Activated naive CD8-positive, alpha-beta T cell treated with anti-CD3 and anti-CD28 coated beads for 36 hours (primary cell): ENCODE data around the gene GRM8. TPM values are rescaled to one million over a fixed set of nuclear protein-coding genes. Genes with fewer than 3 reads are reported as not detected.
A peak's percentile ranks its signal among the peaks of the same experiment; 100 is the strongest.

Experiments
- DNase-seq: peaks from one replicate; pipeline ENCODE4 v3.0.0; 2021
- H3K27ac Mint-ChIP-seq: one replicate; pipeline ENCODE4 v1.8.0; 2022; ENCODE audit warnings: mild to moderate bottlenecking, moderate library complexity, mixed read lengths
- H3K27me3 Mint-ChIP-seq: one replicate; pipeline ENCODE4 v1.8.0; 2022; ENCODE audit warnings: mild to moderate bottlenecking, mixed read lengths
- H3K36me3 Mint-ChIP-seq: one replicate; pipeline ENCODE4 v1.8.0; 2021; ENCODE audit warnings: mild to moderate bottlenecking, mixed read lengths
- H3K4me1 Mint-ChIP-seq: one replicate; pipeline ENCODE4 v1.8.0; 2021; ENCODE audit warnings: mixed read lengths
- H3K4me3 Mint-ChIP-seq: one replicate; pipeline ENCODE4 v1.8.0; 2022; ENCODE audit warnings: mild to moderate bottlenecking, moderate library complexity, mixed read lengths
- H3K9me3 Mint-ChIP-seq: one replicate; pipeline ENCODE4 v1.8.0; 2022; ENCODE audit warnings: mixed read lengths
- total RNA-seq, 2 experiments: library from RNA; stranded (reverse); gene quantifications; one replicate each; pipeline ENCODE4 v1.2.3, GENCODE V29; 2021

GRM8 gene
- total RNA-seq, 2 experiments from 2014 or later: not detected

DNA sequence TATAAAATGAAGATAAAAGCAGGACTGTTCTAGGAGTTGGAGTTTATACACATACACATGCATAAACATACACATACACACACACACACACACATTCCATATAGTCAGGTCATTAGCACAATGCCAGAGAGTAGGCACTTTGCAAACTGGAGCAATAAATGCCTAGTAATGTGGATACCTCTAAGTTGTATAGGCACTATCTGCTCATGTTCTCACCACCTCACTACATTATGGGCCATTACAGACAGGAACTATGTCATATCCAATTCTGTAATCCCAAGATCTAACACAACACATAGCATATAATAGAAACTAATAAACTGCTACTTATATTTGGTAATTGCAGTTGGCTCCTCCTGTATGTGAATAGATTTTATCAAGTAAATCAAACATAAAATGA, 115.6 kb downstream of the GRM8 start:
- Mint-ChIP-seq H3K4me3 (no peak overlapping the region), H3K9me3 (no peaks in the 10 kb centered on the region), H3K27me3 (peaks cover 23% of the 10 kb centered on the region), H3K27ac (no peak overlapping the region), H3K36me3 (no peaks in the 10 kb centered on the region), H3K4me1 (no peaks in the 10 kb centered on the region)
- no peak for DNase-seq

DNA sequence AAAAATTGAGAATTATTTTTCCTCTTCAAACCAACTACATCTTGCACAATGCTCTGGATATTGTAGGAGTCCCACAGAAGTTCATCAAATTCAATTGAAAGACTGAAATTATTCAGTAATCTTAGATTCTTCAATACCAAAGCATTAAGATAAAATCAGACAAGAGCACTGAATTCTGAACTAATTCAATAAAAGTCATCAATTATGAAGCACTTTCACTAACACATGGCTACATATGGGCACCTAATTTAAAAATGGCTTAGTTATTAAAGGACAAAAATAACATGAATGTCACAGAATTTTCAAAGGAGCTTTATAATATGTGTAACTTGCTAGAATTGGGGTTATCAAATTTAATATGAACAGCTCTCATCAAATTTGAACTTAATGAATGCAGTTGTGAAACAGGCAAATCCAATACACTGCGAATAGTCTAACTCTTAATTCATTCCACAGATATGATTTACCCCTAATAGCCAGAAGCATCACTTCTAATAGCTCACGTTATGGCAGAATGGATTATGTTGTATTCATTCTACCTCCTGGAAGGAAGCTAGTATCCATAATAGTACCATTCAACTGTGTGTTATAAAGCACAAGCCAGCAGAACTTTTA, 116.8 kb downstream of the GRM8 start:
- Mint-ChIP-seq H3K27me3 (peaks cover 23% of the 10 kb centered on the region), H3K27ac (no peak overlapping the region), H3K4me1 (no peaks in the 10 kb centered on the region), H3K9me3 (no peaks in the 10 kb centered on the region), H3K4me3 (no peak overlapping the region), H3K36me3 (no peaks in the 10 kb centered on the region)
- no peak for DNase-seq

DNA sequence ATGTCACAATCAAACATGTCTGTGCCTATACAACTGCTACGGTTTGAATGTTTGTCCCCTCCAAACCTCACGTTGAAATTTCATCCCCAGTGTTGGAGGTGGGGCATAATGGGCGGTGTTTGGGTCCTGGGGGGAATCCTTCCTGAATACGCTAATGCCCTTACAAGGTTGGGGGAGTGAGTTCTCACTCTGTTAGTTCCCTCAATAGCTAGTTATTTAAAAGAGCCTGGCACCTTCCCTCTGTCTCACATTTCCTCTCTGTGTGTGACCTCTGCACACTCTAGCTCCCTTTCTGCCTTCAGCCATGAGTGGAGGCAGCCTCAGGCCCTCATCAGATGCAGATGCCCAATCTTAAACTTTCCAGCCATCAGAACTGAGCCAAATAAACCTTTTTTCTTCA, 129.5 kb downstream of the GRM8 start:
- no peak overlapping the region for H3K4me3 Mint-ChIP-seq
- peaks cover 24% of the 10 kb centered on the region for H3K27me3 Mint-ChIP-seq
- H3K27ac Mint-ChIP-seq: no peak overlapping the region
- H3K36me3 Mint-ChIP-seq: no peaks in the 10 kb centered on the region
- no peaks in the 10 kb centered on the region for H3K4me1 Mint-ChIP-seq
- DNase-seq: no peak
- H3K9me3 Mint-ChIP-seq: no peaks in the 10 kb centered on the region

DNA sequence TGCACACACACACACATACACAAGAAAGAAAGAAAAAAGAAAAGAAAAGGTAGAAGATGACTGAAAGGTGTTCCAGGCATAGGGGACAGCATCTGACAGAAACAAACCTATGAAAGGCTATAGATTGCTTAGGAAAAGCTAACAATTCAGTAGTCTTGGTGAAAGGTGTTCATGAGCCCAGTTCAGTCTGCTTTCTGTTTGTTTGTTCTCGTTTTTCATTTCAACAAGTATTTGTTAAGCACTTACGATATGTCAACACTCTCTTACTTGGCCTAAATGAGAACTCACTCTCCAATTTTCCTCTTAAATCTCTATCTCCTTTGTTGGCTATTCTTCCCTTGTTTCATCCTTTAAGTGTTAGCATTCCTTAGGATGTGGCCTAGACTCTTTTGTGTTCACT, 133.2 kb downstream of the GRM8 start:
- Mint-ChIP-seq H3K36me3 (no peaks in the 10 kb centered on the region), H3K4me1 (no peaks in the 10 kb centered on the region), H3K27me3 (peaks cover 16% of the 10 kb centered on the region), H3K4me3 (no peak overlapping the region), H3K9me3 (no peaks in the 10 kb centered on the region), H3K27ac (no peak overlapping the region)
- no peak for DNase-seq

DNA sequence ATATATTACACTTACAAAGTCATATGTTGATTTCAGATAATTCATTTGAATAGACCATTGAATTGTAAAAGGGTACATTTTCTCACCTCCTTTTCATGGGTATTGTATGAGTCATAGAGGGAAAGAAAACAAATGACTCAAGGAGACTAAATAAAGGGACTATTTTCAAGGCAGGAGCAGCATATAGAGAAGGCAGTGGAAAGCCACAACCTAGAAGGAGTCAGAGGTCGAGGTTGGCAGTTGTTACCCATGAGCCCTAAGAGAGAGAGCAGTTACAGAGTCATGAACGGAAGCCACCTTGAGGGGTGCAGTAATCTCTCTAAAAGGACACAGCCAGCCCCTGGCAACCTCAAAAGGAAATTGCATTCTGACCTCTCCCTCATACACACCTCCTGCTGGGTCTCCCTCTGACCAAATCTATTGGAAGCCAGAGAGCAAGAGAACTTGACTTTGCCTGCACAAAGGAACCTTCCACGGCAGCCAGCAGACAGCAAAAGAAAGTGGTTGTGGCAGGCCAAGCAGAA, 137.9 kb downstream of the GRM8 start:
- no peak for DNase-seq
- no peak overlapping the region for H3K27ac Mint-ChIP-seq

DNA sequence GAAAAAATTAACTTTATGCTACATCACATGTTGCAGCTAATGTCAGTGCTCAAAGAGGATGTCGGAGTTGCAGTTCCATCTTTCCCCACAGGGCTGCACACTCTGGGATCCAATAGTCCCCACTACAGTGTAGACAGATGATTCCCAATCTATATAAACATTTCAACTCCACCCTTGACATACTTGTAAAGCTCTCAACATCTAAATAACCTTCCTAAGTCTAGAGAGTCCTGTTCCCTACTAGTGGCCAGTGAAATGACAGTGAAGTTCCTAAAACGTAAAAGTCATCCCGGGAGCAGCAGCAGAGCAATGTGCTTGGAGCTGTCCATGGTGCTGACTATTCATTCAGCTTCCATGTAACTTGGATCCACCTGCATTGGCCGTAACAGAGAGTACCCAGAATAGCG, 145.1 kb downstream of the GRM8 start:
- Mint-ChIP-seq H3K4me1 (no peaks in the 10 kb centered on the region), H3K36me3 (no peaks in the 10 kb centered on the region), H3K4me3 (no peak overlapping the region), H3K27ac (no peak overlapping the region), H3K27me3 (peaks cover 9% of the 10 kb centered on the region), H3K9me3 (peaks cover 2% of the 10 kb centered on the region)
- DNase-seq: peak; percentile 8

More for the DNA sequence above, 137.9 kb downstream of the GRM8 start:
- H3K9me3 Mint-ChIP-seq: no peaks in the 10 kb centered on the region
- H3K27me3 Mint-ChIP-seq: peaks cover 4% of the 10 kb centered on the region
- no peaks in the 10 kb centered on the region for H3K4me1 Mint-ChIP-seq
- H3K36me3 Mint-ChIP-seq: no peaks in the 10 kb centered on the region
- no peak overlapping the region for H3K4me3 Mint-ChIP-seq

DNA sequence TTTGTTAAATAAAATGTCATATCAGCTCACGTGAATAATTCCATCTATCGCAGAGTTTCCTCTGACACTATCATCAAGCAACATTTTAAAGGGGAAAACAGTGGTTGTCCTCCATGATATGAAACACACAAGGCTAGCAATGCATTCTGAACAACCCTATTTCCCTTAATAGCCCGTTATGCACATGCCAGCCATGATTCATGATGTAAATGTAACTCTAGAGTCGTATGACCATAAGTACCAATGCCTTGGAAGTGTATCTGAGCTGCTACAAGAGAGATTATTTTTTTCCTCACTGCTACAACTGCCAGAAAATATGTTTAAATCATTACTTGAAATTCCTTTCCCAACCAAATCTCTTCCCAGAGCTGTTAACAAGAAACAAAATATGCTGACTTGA, 159.4 kb downstream of the GRM8 start:
- DNase-seq: no peak
- Mint-ChIP-seq H3K9me3 (peaks cover 2% of the 10 kb centered on the region), H3K36me3 (peaks cover 1% of the 10 kb centered on the region), H3K4me1 (no peaks in the 10 kb centered on the region), H3K27me3 (no peaks in the 10 kb centered on the region), H3K27ac (no peak overlapping the region), H3K4me3 (no peak overlapping the region)

DNA sequence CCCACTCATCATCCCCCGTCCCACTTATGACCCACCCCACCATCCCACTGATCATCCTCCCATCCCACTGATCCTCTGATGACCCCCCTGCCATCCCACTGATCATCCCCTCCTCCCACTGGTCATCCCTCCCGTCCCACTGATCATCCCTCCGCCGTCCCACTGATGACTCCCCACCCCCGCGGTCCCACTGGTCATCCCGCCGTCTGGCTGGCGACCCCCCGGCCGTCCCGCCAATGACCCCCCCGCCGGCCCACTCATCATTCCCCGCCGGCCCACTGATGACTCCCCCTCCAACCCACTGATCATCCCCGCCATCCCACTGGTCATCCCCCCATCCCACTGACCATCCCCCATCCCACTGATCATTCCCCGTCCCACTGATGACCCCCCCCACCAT, 161.1 kb downstream of the GRM8 start:
- peaks cover 3% of the 10 kb centered on the region for H3K27me3 Mint-ChIP-seq
- DNase-seq: no peak
- no peaks in the 10 kb centered on the region for H3K4me1 Mint-ChIP-seq
- peaks cover 1% of the 10 kb centered on the region for H3K36me3 Mint-ChIP-seq
- H3K9me3 Mint-ChIP-seq: peaks cover 2% of the 10 kb centered on the region
- no peak overlapping the region for H3K4me3 Mint-ChIP-seq
- no peak overlapping the region for H3K27ac Mint-ChIP-seq

DNA sequence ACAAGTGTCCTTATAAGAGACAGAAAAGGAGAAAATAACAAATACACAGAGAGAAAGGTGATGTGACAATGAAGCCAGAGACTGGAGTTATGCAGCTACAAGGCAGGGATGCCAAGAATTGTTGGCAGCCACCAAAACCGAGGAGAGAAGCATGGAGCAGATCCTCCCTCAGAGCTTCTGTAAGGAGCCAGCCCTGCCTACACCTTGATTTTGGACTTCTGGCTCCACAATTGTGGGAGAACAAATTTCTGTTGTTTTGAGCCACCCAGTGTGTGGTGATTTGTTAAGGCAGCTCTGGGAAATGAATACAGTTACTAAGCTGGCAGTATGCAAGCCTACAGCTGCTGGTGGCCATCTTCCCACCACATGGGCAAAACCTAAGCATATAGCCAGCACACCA, 163.6 kb downstream of the GRM8 start:
- DNase-seq: no peak
- no peaks in the 10 kb centered on the region for H3K4me1 Mint-ChIP-seq
- peaks cover 4% of the 10 kb centered on the region for H3K9me3 Mint-ChIP-seq
- peaks cover 1% of the 10 kb centered on the region for H3K36me3 Mint-ChIP-seq
- peaks cover 3% of the 10 kb centered on the region for H3K27me3 Mint-ChIP-seq
- H3K27ac Mint-ChIP-seq: no peak overlapping the region
- H3K4me3 Mint-ChIP-seq: no peak overlapping the region

DNA sequence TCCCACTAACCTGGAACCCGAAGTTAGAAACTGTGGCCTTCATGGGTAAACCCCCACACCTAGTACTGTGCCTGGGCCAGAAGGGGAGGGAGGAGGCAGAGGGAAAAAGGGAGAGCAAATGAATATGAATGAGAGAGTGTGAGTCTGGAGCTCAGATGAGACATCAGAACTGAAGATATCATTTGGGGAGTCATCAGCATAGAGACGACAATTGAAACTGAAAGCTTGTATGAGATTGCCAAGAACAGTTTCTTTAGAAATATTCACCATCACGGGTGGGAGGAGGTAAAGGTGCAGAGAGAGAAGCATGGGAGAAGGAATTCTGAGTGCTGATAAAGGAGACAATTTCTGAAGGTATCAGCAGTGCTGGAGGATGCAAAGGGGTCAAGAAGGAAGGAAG, 171.2 kb downstream of the GRM8 start:
- Mint-ChIP-seq H3K4me1 (no peaks in the 10 kb centered on the region), H3K4me3 (no peak overlapping the region), H3K27me3 (peaks cover 6% of the 10 kb centered on the region), H3K9me3 (peaks cover 2% of the 10 kb centered on the region), H3K27ac (no peak overlapping the region), H3K36me3 (no peaks in the 10 kb centered on the region)
- no peak for DNase-seq

DNA sequence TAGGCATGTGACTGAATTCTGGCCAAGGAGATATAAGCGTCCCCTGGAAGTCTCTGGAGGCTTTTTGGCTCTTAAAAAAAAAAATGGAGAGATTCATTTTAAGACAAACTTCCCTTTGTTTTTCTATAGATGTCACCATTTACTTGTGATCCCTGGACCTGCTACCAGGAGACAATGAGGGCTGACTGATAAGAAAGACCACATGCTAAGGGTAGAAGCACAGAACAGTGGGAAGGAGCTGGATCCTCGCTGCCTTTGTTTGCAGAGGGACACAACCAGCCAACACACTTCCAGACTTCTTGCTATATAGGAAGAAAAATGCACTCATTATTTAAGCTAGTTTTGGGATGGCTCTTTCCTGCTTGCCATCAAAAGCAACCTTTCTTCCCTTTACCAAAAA, 172.2 kb downstream of the GRM8 start:
- no peak for DNase-seq
- Mint-ChIP-seq H3K36me3 (no peaks in the 10 kb centered on the region), H3K4me3 (no peak overlapping the region), H3K27ac (no peak overlapping the region), H3K4me1 (no peaks in the 10 kb centered on the region), H3K27me3 (peaks cover 6% of the 10 kb centered on the region), H3K9me3 (peaks cover 2% of the 10 kb centered on the region)

DNA sequence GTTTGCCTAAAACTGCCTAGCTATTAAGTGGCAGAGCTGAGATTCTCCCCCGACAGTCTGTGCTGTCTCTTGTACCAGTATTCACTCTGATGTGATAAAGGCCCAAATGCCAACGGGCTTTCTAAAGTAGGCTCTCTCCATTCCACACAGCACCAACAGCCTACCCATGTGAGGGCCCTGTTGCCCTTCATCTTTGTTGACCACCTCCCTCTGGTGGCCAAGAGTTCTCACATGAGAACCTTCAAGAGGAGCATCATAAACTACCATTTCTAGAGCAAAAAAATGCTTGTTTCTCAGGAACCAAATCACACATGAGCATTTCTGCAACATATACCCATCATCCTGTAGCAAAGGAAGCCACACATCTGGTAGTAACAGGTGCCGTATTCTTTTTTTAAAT, 185.8 kb downstream of the GRM8 start:
- H3K27me3 Mint-ChIP-seq: peaks cover 24% of the 10 kb centered on the region
- no peak for DNase-seq
- peaks cover 10% of the 10 kb centered on the region for H3K9me3 Mint-ChIP-seq
- no peaks in the 10 kb centered on the region for H3K4me1 Mint-ChIP-seq
- no peak overlapping the region for H3K27ac Mint-ChIP-seq
- no peak overlapping the region for H3K4me3 Mint-ChIP-seq
- H3K36me3 Mint-ChIP-seq: no peaks in the 10 kb centered on the region

DNA sequence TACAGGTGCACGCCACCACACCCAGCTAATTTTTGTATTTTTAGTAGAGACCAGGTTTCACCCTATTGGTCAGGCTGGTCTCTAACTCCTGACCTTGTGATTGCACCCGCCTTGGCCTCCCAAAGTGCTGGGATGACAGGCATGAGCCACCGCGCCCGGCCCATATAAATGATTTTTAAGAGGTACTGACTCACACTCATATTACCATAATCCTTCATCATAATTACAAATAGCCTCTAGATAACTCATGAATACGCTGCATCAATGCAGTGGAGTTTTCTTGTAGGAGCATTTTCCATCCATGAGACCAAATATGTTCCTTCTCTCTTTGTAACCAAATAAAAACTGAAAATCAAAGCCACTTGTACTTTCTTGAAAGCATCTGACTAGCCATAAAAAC, 193.3 kb downstream of the GRM8 start:
- Mint-ChIP-seq H3K4me1 (no peaks in the 10 kb centered on the region), H3K36me3 (no peaks in the 10 kb centered on the region), H3K9me3 (peaks cover 9% of the 10 kb centered on the region), H3K27ac (no peak overlapping the region), H3K4me3 (no peak overlapping the region), H3K27me3 (peaks cover 16% of the 10 kb centered on the region)
- DNase-seq: no peak

DNA sequence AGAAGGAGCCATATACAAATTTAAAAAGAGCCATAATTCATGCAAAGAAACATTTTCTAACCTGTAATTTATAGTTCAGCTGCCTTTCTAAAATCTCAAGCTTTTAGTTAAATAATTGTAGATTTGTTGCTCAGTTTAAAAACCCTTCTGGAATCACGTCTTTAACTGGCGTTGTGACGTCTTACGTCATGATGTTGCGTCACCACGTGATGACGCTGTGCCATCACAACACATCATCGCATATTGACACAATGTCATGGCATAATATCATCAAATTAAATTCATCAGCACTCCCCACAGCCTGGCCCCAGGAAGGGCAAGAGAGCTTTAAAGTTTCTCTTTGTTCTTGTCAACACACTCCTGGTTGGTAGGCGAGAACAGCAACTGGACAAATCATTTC, 194.8 kb downstream of the GRM8 start:
- Mint-ChIP-seq H3K36me3 (no peaks in the 10 kb centered on the region), H3K4me1 (no peaks in the 10 kb centered on the region), H3K27me3 (peaks cover 7% of the 10 kb centered on the region), H3K27ac (no peak overlapping the region), H3K4me3 (no peak overlapping the region), H3K9me3 (no peaks in the 10 kb centered on the region)
- no peak for DNase-seq

DNA sequence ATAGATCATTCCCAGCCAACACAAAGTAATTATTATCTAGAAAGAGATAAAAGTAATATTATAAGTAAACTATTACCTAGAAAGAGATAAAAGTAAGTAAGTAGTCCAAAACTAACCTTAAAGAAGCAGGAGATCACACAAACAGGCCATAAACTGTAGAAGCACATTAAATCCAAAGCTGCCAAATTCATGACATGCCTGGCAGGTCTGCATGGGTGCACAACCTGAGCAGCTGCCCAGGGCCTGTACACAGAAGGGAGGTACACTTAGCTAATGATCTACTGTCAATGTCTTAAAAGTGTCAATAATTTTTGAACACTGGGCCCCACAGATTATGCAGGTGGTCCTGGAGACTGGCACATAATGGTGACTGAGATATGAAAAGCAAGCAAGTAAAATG, 196.5 kb downstream of the GRM8 start:
- Mint-ChIP-seq H3K27ac (no peak overlapping the region), H3K9me3 (no peaks in the 10 kb centered on the region), H3K36me3 (no peaks in the 10 kb centered on the region), H3K4me3 (no peak overlapping the region), H3K27me3 (peaks cover 2% of the 10 kb centered on the region), H3K4me1 (no peaks in the 10 kb centered on the region)
- DNase-seq: no peak

DNA sequence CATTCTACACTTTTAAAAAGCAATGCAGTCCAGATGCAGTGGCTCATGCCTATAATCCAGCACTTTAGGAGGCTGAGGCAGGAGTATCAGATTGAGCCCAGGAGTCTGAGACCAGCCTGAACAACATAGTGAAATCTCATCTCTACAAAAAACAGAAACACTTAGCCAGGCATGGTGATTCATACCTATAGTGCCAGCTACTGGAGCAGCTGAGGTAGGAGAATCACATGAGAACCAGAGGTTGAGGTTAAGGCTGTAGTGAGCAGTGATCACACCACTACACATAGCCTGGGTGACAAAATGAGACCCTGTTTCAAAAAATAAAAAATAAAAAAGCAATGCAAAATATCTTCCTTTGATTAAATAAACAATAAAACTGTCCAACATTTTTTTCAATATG, 205.2 kb downstream of the GRM8 start:
- Mint-ChIP-seq H3K27me3 (peaks cover 10% of the 10 kb centered on the region), H3K4me1 (no peaks in the 10 kb centered on the region), H3K27ac (no peak overlapping the region), H3K9me3 (peaks cover 2% of the 10 kb centered on the region), H3K36me3 (no peaks in the 10 kb centered on the region), H3K4me3 (no peak overlapping the region)
- DNase-seq: no peak
